Measurements from ENCODE around the gene TLK1. TPM values are rescaled to one million over a fixed set of nuclear protein-coding genes. Genes with fewer than 3 reads are reported as not detected.

The TLK1 gene
- total RNA-seq, 1 donor from 2014 or later: 45.7 TPM

GRCh38 chr2:171149986-171150693, 10.6 kb downstream of the TLK1 start:
- TF ChIP-seq CTCF (IDR thresholded peaks at IDR 0.05; ENCODE audit: partially characterized antibody, unreplicated experiment): no peak
- H3K27me3 Mint-ChIP-seq (ENCODE audit: unreplicated experiment): no peaks in the 10 kb centered on the region
- no peaks in the 10 kb centered on the region for H3K9me3 Mint-ChIP-seq (ENCODE audit: unreplicated experiment)
- no peak overlapping the region for H3K4me3 Mint-ChIP-seq (ENCODE audit: unreplicated experiment)
- no peaks in the 10 kb centered on the region for H3K36me3 Mint-ChIP-seq (ENCODE audit: unreplicated experiment)
- DNase-seq: no peak
- peaks cover 13% of the 10 kb centered on the region for H3K4me1 Mint-ChIP-seq (ENCODE audit: low read depth, unreplicated experiment)
- no peak overlapping the region for H3K27ac Mint-ChIP-seq (ENCODE audit: unreplicated experiment)

- Mint-ChIP-seq H3K4me1 (ENCODE audit: low read depth, unreplicated experiment) (peaks cover 7% of the 10 kb centered on the region), H3K9me3 (ENCODE audit: unreplicated experiment) (no peaks in the 10 kb centered on the region), H3K27me3 (ENCODE audit: unreplicated experiment) (no peaks in the 10 kb centered on the region), H3K36me3 (ENCODE audit: unreplicated experiment) (no peaks in the 10 kb centered on the region), H3K4me3 (ENCODE audit: unreplicated experiment) (no peak overlapping the region), H3K27ac (ENCODE audit: unreplicated experiment) (no peak overlapping the region)
- no peak for TF ChIP-seq CTCF (IDR thresholded peaks at IDR 0.05; ENCODE audit: partially characterized antibody, unreplicated experiment)
- no peak for DNase-seq
These were observed 11.3 kb downstream of the TLK1 start for GRCh38 chr2:171149171-171149938.

- H3K9me3 Mint-ChIP-seq (ENCODE audit: unreplicated experiment): no peaks in the 10 kb centered on the region
- no peak overlapping the region for H3K4me3 Mint-ChIP-seq (ENCODE audit: unreplicated experiment)
- DNase-seq: no peak
- peaks cover 5% of the 10 kb centered on the region for H3K4me1 Mint-ChIP-seq (ENCODE audit: low read depth, unreplicated experiment)
- TF ChIP-seq CTCF (IDR thresholded peaks at IDR 0.05; ENCODE audit: partially characterized antibody, unreplicated experiment): no peak
- H3K36me3 Mint-ChIP-seq (ENCODE audit: unreplicated experiment): no peaks in the 10 kb centered on the region
- H3K27ac Mint-ChIP-seq (ENCODE audit: unreplicated experiment): no peak overlapping the region
- H3K27me3 Mint-ChIP-seq (ENCODE audit: unreplicated experiment): no peaks in the 10 kb centered on the region
These were observed 13.6 kb downstream of the TLK1 start for GRCh38 chr2:171147081-171147480.

- Mint-ChIP-seq H3K4me1 (ENCODE audit: low read depth, unreplicated experiment) (peaks cover 4% of the 10 kb centered on the region), H3K27ac (ENCODE audit: unreplicated experiment) (no peak overlapping the region), H3K9me3 (ENCODE audit: unreplicated experiment) (no peaks in the 10 kb centered on the region), H3K4me3 (ENCODE audit: unreplicated experiment) (no peak overlapping the region), H3K36me3 (ENCODE audit: unreplicated experiment) (no peaks in the 10 kb centered on the region), H3K27me3 (ENCODE audit: unreplicated experiment) (no peaks in the 10 kb centered on the region)
- no peak for DNase-seq
- no peak for TF ChIP-seq CTCF (IDR thresholded peaks at IDR 0.05; ENCODE audit: partially characterized antibody, unreplicated experiment)
These were observed 14.1 kb downstream of the TLK1 start for GRCh38 chr2:171146633-171147032.

- Mint-ChIP-seq H3K36me3 (ENCODE audit: unreplicated experiment) (no peaks in the 10 kb centered on the region), H3K4me1 (ENCODE audit: low read depth, unreplicated experiment) (peaks cover 8% of the 10 kb centered on the region), H3K9me3 (ENCODE audit: unreplicated experiment) (no peaks in the 10 kb centered on the region), H3K27me3 (ENCODE audit: unreplicated experiment) (no peaks in the 10 kb centered on the region), H3K27ac (ENCODE audit: unreplicated experiment) (no peak overlapping the region), H3K4me3 (ENCODE audit: unreplicated experiment) (no peak overlapping the region)
- TF ChIP-seq CTCF (IDR thresholded peaks at IDR 0.05; ENCODE audit: partially characterized antibody, unreplicated experiment): no peak
- no peak for DNase-seq
These were observed 14.6 kb downstream of the TLK1 start for GRCh38 chr2:171146071-171146470.

All from glutamatergic neuron (in vitro differentiated cells).